ENCODE results near the gene KIAA0825.

- no peak for TF ChIP-seq BCL11A (IDR thresholded peaks at IDR 0.05; ENCODE audit: low read depth in 2 of 2, low read length in 2 of 2)
- TF ChIP-seq, protein P1, sequence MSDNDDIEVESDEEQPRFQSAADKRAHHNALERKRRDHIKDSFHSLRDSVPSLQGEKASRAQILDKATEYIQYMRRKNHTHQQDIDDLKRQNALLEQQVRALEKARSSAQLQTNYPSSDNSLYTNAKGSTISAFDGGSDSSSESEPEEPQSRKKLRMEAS (IDR thresholded peaks at IDR 0.05) = no peak
- TF ChIP-seq ASH2L (IDR thresholded peaks at IDR 0.05; ENCODE audit: low read length) = no peak
- TF ChIP-seq POLR2A (IDR thresholded peaks at IDR 0.05; ENCODE audit: control extremely low read depth in 1 of 2, low read depth in 2 of 2, low read length in 2 of 2) = no peak
- no peak for TF ChIP-seq MAFK (IDR thresholded peaks at IDR 0.05; ENCODE audit: low read depth, low read length)
- no peak for TF ChIP-seq CTCF (IDR thresholded peaks at IDR 0.05; ENCODE audit: control extremely low read depth in 1 of 3, insufficient read depth in 1 of 3, low read depth in 1 of 3, low read length in 3 of 3)
- no peak for TF ChIP-seq POLR2AphosphoS5 (IDR thresholded peaks at IDR 0.05; ENCODE audit: low read depth, low read length)
- TF ChIP-seq EZH2 (IDR thresholded peaks at IDR 0.05; ENCODE audit: low read depth, low read length, severe bottlenecking) = no peak
- no peak for TF ChIP-seq HDAC6 (IDR thresholded peaks at IDR 0.05; ENCODE audit: low read depth, low read length)
- TF ChIP-seq EP300 (IDR thresholded peaks at IDR 0.05; ENCODE audit: borderline replicate concordance in 1 of 2, low read depth in 2 of 2, low read length in 2 of 2) = no peak
- TF ChIP-seq SRF (IDR thresholded peaks at IDR 0.05; ENCODE audit: low read depth, low read length) = no peak
- TF ChIP-seq E2F6 (IDR thresholded peaks at IDR 0.05) = no peak
Observed at GRCh38 chr5:94199566-94199965, 418.8 kb downstream of the KIAA0825 start.
